Endothelial cell of umbilical vein (primary cell): ENCODE data around the gene ARHGEF1. TPM values are rescaled to one million over a fixed set of nuclear protein-coding genes. Genes with fewer than 3 reads are reported as not detected.

Experiments
- BruUV-seq: library from RNA; stranded (reverse); fragments of 400-500 nt; replicated peaks from 2 replicates; lab custom pipeline; 2021; lab: Mats Ljungman, UMichigan
- CTCF ChIA-PET: fragments of 300-600, 350-600 bp; sonication (Branson Sonifier 250); formaldehyde crosslinking; loops from one replicate; lab custom pipeline; 2021; ENCODE audit warnings: antibody characterized with exemption, inconsistent platforms; lab: Charles Lee
- POLR2A ChIA-PET: fragments of 300-600, 350-600 bp; sonication (Branson Sonifier 250); formaldehyde crosslinking; loops from one replicate; lab custom pipeline; 2021; ENCODE audit warnings: antibody characterized with exemption, inconsistent platforms; lab: Charles Lee
- DNase-seq: peaks from one replicate; pipeline ENCODE4 v3.0.0-alpha.2; 2011; ENCODE audit warnings: low read depth, low spot score
- FAIRE-seq: peaks from 2 replicates; lab custom pipeline; 2011; peaks lifted over from hg19 to GRCh38; lab: Jason Lieb, UNC
- H2AFZ ChIP-seq: 2 replicates; pipeline ENCODE4 v1.6.0; 2012; ENCODE audit warnings: low read depth, low read length, control low read depth, inconsistent platforms
- H3K27ac ChIP-seq: 2 replicates; pipeline ENCODE4 v1.5.1; 2011; ENCODE audit warnings: low read depth, mild to moderate bottlenecking, control low read depth, low read length, moderate library complexity; ENCODE audit not compliant: insufficient read depth
- H3K27me3 ChIP-seq, 2 experiments: 2 replicates each; pipeline versions ENCODE4 v1.6.0 to v1.6.1; 2011; ENCODE audit warnings: low read length in 2 of 2, mixed read lengths in 1 of 2; ENCODE audit not compliant: control insufficient read depth in 2 of 2, insufficient read depth in 2 of 2
- H3K36me3 ChIP-seq, 2 experiments: 2 replicates in 1 of 2; 3 replicates in 1 of 2; pipeline ENCODE4 v1.5.1; 2011; ENCODE audit warnings: low read length in 2 of 2, mild to moderate bottlenecking in 1 of 2, moderate library complexity in 1 of 2; ENCODE audit not compliant: control insufficient read depth in 2 of 2, insufficient read depth in 2 of 2; ENCODE audit errors: extremely low read depth in 1 of 2
- H3K4me1 ChIP-seq: 3 replicates; pipeline ENCODE4 v1.5.1; 2011; ENCODE audit warnings: mild to moderate bottlenecking, low read length; ENCODE audit not compliant: control insufficient read depth, insufficient read depth; ENCODE audit errors: extremely low read depth
- H3K4me2 ChIP-seq: 2 replicates; pipeline ENCODE4 v1.6.1; 2011; ENCODE audit warnings: low read length, control low read depth, mixed read lengths; ENCODE audit not compliant: insufficient read depth
- H3K4me3 ChIP-seq, 3 experiments: fragments of 200-600 bp in 1 of 3; sonication (generic), shearing (Covaris generic) in 1 of 3; replicated peaks in 1 of 3; 2 replicates each; pipeline ENCODE4 v1.5.1; 2011 to 2016; ENCODE audit warnings: control low read depth in 3 of 3, low read length in 3 of 3, mild to moderate bottlenecking in 2 of 3, inconsistent platforms in 1 of 3, low read depth in 1 of 3, moderate library complexity in 1 of 3; ENCODE audit not compliant: insufficient read depth in 1 of 3
- H3K79me2 ChIP-seq: 2 replicates; pipeline ENCODE4 v1.6.0; 2012; ENCODE audit warnings: low read length, inconsistent platforms; ENCODE audit not compliant: control insufficient read depth, insufficient read depth
- H3K9ac ChIP-seq: replicated peaks from 2 replicates; pipeline ENCODE3; 2011; ENCODE audit warnings: low read length, control low read depth; ENCODE audit not compliant: insufficient read depth; ENCODE audit errors: extremely low read depth
- H3K9me1 ChIP-seq: replicated peaks from 3 replicates; pipeline ENCODE4 v1.6.0; 2011; ENCODE audit warnings: mild to moderate bottlenecking, low read length; ENCODE audit not compliant: control insufficient read depth, insufficient read depth; ENCODE audit errors: extremely low read depth
- H3K9me3 ChIP-seq: replicated peaks from 2 replicates; pipeline ENCODE4 v1.5.1; 2012; ENCODE audit warnings: low read length, inconsistent platforms; ENCODE audit not compliant: control insufficient read depth, insufficient read depth
- H4K20me1 ChIP-seq: replicated peaks from 2 replicates; pipeline ENCODE3; 2011; ENCODE audit warnings: mild to moderate bottlenecking, low read length; ENCODE audit not compliant: control insufficient read depth, insufficient read depth; ENCODE audit errors: extremely low read depth
- EZH2 ChIP-seq: IDR thresholded peaks from 2 replicates; pipeline ENCODE4 v1.6.1; 2012; ENCODE audit warnings: borderline replicate concordance, low read depth, mild to moderate bottlenecking, moderate library complexity, low read length, inconsistent platforms; ENCODE audit not compliant: severe bottlenecking
- GATA2 ChIP-seq: IDR thresholded peaks from 2 replicates; pipeline ENCODE4 v1.7.0; 2011; ENCODE audit warnings: low read depth, mild to moderate bottlenecking, moderate library complexity, mixed read lengths, low read length; ENCODE audit not compliant: insufficient read length, insufficient read depth
- JUN ChIP-seq: IDR thresholded peaks from 2 replicates; pipeline ENCODE4 v1.6.1; 2011; ENCODE audit warnings: borderline replicate concordance, low read depth; ENCODE audit not compliant: insufficient read length, insufficient read depth
- MYC ChIP-seq: IDR thresholded peaks from one replicate; pipeline ENCODE4 v1.6.1; 2011; ENCODE audit warnings: mild to moderate bottlenecking, low read depth, low read length
- POLR2A ChIP-seq: IDR thresholded peaks from 2 replicates; pipeline ENCODE4 v1.6.1; 2012; ENCODE audit warnings: low read depth, mild to moderate bottlenecking, control low read depth, low read length
- POLR2AphosphoS5 ChIP-seq: IDR thresholded peaks from 2 replicates; pipeline ENCODE4 v1.6.1; 2012; ENCODE audit warnings: low read depth, mild to moderate bottlenecking, control low read depth, low read length, moderate library complexity; ENCODE audit not compliant: insufficient read depth
- dilution Hi-C: fragments of 300-500 bp; cut with MboI; formaldehyde crosslinking; loops from one replicate; pipeline ENCODE4 v1.15.0; 2019; ENCODE audit warnings: low sequenced_read_pairs; ENCODE audit not compliant: extremely low pct_ligation_motif_present
- intact Hi-C: fragments of 100-400 bp; cut with micrococcal nuclease; formaldehyde crosslinking; loops from one replicate; pipeline ENCODE4 v1.10.0; 2022
- polyA plus RNA-seq, 4 experiments: library from polyadenylated mRNA; depleted of rRNA in 3 of 4; stranded (reverse) in 3 of 4; unstranded in 1 of 4; fragments of >200 nt; gene quantifications; 2 replicates each; pipeline versions ENCODE4 v1.2.1 to v1.2.3, GENCODE V29; 2011 to 2012; ENCODE audit warnings: missing spikeins in 1 of 4
- total RNA-seq: library from RNA; stranded (reverse); gene quantifications from 2 replicates; pipeline ENCODE4 v1.2.3, GENCODE V29; 2021
- TF ChIP-seq, protein P1 (sequence below): IDR thresholded peaks from 2 replicates; pipeline ENCODE4 v1.6.1; 2011; ENCODE audit not compliant: insufficient read depth, insufficient read length
- TF ChIP-seq, protein P2 (sequence below), 2 donors: IDR thresholded peaks; 1 replicate in 1 of 2; 2 replicates in 1 of 2; pipeline ENCODE4 v1.5.1; 2011; ENCODE audit warnings: low read length in 2 of 2, mild to moderate bottlenecking in 2 of 2, moderate library complexity in 2 of 2, control low read depth in 1 of 2, inconsistent platforms in 1 of 2, low read depth in 1 of 2; ENCODE audit not compliant: insufficient read depth in 1 of 2; ENCODE audit errors: extremely low read depth in 1 of 2

ARHGEF1 gene
- total and polyA plus RNA-seq, 2 donors (not counting 3 experiments of a cell fraction or from before 2014, with no cell fraction given), result 65.4 to 123 TPM

DNA sequence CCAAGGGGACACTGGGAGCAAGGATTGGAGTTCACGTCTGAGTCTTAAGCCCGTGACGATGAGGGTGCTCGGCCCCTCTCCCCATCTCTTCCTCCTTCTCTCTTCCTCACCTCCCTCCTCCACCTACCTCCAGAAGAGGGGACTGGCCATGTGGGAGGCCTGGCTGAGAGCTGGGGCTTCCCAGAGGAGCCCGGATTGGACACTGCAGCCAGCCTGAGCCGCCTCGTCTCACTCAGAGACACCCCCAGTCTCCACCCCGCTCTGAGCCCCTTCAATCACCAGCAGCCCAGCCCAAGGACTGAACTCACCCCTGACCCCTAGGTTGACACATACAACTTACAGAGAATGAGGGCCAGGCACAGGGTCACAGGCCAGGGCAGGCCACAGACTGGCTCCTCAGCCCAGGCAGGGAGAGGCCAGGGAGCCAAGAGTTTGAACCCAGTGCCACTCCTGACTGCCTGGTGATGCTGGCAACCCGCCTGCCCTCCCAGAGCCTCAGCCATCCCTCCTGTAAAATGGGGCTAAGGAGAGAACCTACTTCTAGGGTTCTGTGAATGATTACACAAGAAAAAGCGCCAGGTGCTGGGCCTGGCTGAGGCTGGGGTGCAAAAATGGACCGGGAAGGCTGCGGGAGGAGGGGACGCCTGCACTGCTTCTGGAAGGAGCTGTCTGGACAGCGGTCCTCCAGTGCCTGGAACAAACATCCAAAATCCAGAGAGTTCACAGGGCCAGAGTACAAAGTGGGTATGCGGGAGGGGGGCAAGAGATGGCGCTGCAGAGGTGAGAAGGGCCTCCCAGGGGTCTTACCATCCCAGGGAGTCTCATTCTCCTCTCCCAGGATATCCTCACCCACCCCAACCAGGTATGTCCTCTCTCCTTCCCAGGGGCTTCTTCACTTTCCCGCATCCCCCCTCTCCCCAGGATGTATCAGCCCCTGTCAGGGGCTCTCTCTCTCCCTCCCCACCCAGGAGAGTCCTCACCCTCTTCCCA lies 4.8 kb upstream of the ARHGEF1 start:
- H3K4me1 ChIP-seq, result peaks cover 4% of the 10 kb centered on the region
- CTCF ChIA-PET, result no interaction called here
- no peaks in the 10 kb centered on the region for H4K20me1 ChIP-seq
- dilution Hi-C loops (no loop called here), intact Hi-C loops (no loop called here)
- H3K4me2 ChIP-seq, result no peak overlapping the region
- H3K79me2 ChIP-seq, result no peaks in the 10 kb centered on the region
- H3K27ac ChIP-seq, result no peak overlapping the region
- H3K9me3 ChIP-seq, result no peaks in the 10 kb centered on the region
- no peak for TF ChIP-seq GATA2
- TF ChIP-seq EZH2, result no peak
- no peak for TF ChIP-seq JUN
- TF ChIP-seq POLR2AphosphoS5, result no peak
- TF ChIP-seq, protein P1, sequence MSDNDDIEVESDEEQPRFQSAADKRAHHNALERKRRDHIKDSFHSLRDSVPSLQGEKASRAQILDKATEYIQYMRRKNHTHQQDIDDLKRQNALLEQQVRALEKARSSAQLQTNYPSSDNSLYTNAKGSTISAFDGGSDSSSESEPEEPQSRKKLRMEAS, result no peak
- no peak for TF ChIP-seq MYC
- TF ChIP-seq, protein P2, sequence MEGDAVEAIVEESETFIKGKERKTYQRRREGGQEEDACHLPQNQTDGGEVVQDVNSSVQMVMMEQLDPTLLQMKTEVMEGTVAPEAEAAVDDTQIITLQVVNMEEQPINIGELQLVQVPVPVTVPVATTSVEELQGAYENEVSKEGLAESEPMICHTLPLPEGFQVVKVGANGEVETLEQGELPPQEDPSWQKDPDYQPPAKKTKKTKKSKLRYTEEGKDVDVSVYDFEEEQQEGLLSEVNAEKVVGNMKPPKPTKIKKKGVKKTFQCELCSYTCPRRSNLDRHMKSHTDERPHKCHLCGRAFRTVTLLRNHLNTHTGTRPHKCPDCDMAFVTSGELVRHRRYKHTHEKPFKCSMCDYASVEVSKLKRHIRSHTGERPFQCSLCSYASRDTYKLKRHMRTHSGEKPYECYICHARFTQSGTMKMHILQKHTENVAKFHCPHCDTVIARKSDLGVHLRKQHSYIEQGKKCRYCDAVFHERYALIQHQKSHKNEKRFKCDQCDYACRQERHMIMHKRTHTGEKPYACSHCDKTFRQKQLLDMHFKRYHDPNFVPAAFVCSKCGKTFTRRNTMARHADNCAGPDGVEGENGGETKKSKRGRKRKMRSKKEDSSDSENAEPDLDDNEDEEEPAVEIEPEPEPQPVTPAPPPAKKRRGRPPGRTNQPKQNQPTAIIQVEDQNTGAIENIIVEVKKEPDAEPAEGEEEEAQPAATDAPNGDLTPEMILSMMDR (IDR thresholded peaks at IDR 0.05; ENCODE audit: extremely low read depth in 1 of 2, insufficient read depth in 1 of 2, low read depth in 1 of 2, low read length in 2 of 2), result no peak
- no peak for TF ChIP-seq POLR2A
- H3K36me3 ChIP-seq, result no peaks in the 10 kb centered on the region
- DNase-seq, result no peak
- no TSS peak for BruUV-seq
- FAIRE-seq, result no peak
- no peak overlapping the region for H3K4me3 ChIP-seq
- H3K9ac ChIP-seq, result no peak overlapping the region
- H3K9me1 ChIP-seq, result no peaks in the 10 kb centered on the region
- H3K27me3 ChIP-seq, result no peaks in the 10 kb centered on the region
- H2AFZ ChIP-seq, result no peak overlapping the region
- POLR2A ChIA-PET, result no interaction called here
